ENCODE measurements around the gene REV1. TPM values are rescaled to one million over a fixed set of nuclear protein-coding genes. Genes with fewer than 3 reads are reported as not detected.

Gene REV1
- 108 TPM for total RNA-seq

DNA sequence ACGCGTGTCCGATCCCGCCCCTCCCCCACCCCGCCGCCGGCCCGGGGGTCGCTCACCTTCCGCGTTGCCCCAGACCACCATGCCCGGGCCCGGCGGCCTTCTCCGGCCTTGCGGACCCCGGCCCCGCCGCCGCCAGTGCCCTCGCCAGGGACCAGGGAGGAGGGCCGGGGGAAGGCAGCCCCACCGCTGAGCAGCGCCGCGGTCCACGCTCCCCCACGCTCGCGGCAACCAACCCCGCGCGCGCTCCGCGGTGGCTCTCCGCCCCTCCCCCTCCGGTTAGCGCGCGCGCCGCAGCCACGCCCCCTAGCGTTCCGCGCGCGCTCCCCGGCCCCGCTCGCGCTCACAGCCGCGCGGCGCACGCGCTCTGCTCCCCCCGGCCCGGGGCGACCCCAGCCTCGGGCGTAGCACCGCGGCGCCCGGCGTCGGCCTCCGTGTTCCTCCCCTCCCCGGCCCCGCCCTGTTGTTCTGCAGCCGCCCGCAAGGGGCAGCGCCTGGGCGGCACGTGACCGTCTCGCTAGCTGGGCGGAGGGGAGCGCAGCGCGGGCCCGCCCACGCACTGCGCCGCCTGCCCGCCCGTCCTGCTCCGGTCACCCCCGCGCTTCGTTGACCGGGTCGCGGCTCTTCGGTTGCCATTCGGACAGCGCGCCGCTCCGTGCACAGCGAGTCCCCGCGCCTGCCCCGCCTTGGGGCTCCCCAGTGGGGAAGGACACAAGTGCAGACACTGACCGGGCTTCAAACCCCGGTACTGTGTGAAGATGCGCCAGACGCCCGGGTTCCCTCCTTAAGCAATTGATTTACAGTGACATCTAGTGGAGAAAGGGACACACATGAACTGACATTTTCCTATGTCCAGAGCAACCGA, at the start of gene REV1:
REV1 (minus strand) TSS at position 257 of the 862 bp plus-strand sequence. CDS start 25,042 bp downstream, outside the sequence.

Other genes with a start within 250 kb of the REV1 start
- not detected for gene LYG2, start 234.4 kb downstream of the REV1 start, total RNA-seq
- gene LYG1, start 188.8 kb downstream of the REV1 start, total RNA-seq = 1.5 TPM
- 50.7 TPM for gene TXNDC9, start 153.7 kb downstream of the REV1 start, total RNA-seq
- 32.5 TPM for gene EIF5B, start 152.6 kb downstream of the REV1 start, total RNA-seq